ENCODE results near the gene ZDHHC3. TPM values are rescaled to one million over a fixed set of nuclear protein-coding genes. Genes with fewer than 3 reads are reported as not detected.
A peak's percentile ranks its signal among the peaks of the same experiment; 100 is the strongest.

ZDHHC3 gene
- total RNA-seq, 1 experiment from 2014 or later = 27.4 TPM

DNA sequence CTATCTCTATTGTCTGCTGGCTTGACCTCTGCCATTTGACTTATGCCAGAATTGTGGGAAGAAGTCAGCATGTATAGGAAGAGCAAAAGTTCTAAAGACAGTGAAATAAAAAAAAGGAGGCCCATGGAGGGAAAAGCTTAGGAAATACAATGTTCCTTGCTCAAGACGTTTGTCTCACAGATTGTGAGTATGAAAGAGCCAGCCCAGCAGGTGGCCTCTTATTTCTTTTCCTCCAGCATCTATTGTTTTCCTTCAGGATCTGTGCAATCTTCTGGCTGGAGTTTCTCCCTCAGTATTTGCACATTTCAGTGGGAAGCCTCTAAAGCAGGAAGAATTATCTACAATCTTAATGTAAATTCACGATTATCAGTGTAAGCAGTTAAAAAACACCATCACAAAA, 43.7 kb downstream of the ZDHHC3 start:
- no peak for DNase-seq (ENCODE audit: extremely low read depth, low read depth)

- no peak for DNase-seq (ENCODE audit: extremely low read depth, low read depth)
Observed at GRCh38 chr3:44931791-44932190, 44.2 kb downstream of the ZDHHC3 start.

DNA sequence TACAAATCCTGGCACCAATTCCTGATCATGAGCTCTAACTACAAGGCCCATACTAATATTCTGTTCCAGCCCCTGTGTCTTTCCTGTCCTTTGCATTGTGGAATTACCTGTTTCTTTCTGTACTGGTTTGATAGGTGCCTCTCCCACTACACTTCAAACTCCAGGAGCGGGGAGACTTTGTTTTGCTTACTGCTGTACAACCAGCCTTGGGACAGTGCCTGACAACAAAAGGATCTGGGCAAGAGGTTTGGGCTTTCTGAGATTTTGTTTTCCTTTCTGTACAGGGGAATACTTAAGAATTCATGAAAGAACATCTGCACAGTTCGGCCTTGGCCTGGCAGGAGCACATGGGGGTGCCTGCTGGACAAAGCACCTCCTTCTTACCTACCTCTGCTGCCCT, 45.1 kb downstream of the ZDHHC3 start:
- no peak for DNase-seq (ENCODE audit: extremely low read depth, low read depth)

GRCh38 chr3:44929782-44930181, 46.2 kb downstream of the ZDHHC3 start:
- DNase-seq (ENCODE audit: extremely low read depth, low read depth) = no peak

GRCh38 chr3:44927371-44927770, 48.6 kb downstream of the ZDHHC3 start:
- DNase-seq (ENCODE audit: extremely low read depth, low read depth) = no peak

DNA sequence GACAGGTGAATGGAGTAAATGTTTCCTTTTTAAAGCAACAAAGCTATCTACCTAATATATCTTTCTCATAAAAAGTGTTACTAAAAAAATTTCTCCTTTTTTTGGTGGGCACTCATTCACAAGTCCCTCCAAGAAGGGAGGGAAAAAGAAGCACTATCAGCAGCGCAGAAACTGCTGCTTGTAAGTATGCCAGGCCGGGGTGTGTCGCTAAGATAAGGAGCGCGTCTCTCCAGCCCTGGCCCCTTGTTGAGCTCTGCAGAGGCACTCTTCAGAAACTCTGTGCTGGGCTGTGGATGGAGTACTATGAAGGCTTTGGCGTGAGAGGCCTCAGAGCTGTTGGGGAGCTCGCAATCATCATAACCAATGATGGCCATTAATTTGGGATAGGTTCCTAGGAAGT, 49.1 kb downstream of the ZDHHC3 start:
- no peak for DNase-seq (ENCODE audit: extremely low read depth, low read depth)

DNA sequence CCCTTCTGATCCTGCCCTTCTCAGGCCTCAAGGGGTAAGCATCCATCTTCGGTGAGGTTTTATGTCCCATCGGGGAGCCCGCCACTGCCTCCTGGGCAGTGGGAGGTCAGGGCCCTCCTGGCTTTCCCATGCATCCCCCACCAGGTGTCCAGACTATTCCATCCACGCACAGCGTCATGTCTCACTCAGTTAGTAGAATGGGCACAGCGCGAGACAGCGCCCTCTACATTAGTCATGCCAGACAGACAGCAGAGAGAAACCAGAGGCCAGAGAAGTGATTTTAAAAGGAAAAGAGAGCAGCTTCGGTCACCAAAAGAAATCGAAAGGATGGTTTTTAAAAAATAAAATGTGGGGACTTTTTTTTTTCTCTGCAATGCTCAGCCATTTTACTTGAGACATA, 49.8 kb downstream of the ZDHHC3 start:
- no peak for DNase-seq (ENCODE audit: extremely low read depth, low read depth)

DNA sequence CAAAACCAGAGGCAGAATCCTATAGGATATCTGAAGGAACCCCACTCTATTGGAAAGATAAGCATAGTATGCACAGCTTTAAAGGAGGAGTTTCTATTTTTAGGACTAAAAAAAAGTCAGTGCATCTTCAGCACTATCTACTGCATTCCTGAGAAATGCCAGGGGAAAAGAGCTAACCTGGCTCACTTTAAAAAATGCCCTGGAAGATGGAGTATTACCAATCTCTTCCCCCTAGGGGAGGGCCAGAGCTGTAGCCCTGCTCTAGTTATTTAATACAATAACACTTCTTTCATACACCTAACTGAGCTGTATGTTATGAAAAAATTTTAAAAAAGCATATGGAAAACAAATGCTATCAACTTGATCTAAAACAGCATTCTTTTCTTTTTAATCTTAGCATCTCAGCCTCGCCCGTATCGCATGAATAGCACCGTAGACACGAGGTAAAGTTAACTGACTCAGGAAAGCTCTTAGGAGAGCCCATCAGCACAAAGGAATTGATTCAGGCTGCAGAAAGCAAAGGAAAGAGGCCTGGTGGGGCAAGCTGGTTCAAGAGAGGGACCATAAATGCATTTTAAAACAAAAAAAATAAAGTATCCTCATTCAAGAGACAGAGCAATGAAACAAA, 51.4 kb downstream of the ZDHHC3 start:
- DNase-seq (ENCODE audit: extremely low read depth, low read depth) = no peak

DNA sequence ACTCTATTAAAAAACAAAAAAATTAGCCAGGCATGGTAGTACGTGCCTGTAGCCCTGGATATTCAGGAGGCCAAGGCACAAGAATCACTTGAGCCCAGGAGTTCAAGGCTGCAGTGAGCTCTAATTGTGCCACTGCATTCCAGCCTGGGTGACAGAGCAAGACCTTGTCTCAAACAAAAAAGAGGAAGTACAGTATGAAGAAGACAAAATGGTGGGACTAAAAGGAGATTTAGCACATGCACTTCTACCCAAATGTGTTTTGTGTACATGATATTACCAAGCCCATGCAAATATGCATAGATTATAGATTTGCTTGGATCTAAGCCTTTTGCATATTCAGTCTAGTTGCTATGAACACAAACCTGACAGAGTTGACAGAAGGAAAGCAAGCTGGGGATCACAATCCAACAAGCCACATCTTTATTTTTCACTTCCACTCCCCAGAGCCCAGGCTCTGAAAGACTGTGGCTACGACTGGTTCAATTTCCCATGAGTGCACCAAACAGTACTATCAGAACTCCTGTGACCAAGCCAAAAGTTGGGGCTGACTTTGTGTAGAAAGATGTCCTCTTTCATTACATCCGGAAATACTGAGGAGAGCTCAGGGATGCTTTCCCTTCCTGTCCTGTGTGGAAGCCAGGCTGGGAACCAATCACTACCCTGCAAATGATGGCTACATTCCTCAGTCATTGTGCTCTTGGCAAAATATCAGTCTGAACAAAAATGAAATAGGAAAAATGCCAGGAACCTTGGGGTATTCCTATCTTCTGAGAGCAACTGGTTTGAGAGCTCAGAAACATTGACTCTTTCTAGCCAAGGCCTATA, 52.1 kb downstream of the ZDHHC3 start:
- DNase-seq (ENCODE audit: extremely low read depth, low read depth) = no peak

GRCh38 chr3:44920081-44920480, 55.9 kb downstream of the ZDHHC3 start:
- DNase-seq (ENCODE audit: extremely low read depth, low read depth) = no peak

DNA sequence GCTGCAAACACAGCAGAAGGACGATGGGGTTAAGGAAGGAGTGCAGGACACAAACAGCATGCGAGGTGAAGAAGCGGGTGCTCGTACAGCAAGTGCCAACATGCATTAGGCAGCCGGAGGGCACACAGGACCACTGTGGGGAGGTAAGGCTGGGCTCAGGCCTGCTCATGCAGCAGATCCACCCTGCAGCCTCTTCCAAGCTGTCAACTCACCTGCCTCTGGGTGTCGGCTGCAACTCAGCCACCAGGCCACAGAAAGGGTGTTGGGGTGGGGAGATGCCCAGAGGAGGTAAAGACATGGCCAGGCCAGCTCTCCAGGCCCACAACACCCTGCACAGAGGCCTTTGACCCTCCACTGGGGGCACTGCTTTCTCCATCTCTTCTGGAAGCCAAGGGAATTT, 57.4 kb downstream of the ZDHHC3 start:
- DNase-seq (ENCODE audit: extremely low read depth, low read depth) = no peak

DNA sequence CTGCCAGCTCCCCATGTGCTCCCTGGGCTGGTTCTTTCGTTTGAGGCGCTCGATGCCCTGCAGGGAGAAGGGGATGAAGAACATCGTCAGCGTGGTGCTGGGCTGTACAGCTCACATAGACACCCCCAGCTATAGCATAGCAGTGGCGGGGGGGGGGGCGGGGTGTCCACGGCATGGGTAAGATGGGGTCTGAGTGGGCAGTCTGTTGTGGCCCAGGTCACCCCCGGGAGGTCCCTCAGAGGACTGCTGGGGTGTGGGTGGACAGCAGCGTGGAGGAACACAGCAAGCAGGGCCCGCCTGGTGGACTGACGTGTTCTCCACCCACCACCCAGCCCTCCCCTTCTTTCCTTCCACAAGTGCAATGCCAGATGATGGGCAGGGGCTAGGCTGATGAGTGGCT, 57.9 kb downstream of the ZDHHC3 start:
- DNase-seq (ENCODE audit: extremely low read depth, low read depth) = no peak

- no peak for DNase-seq (ENCODE audit: extremely low read depth, low read depth)
Observed at GRCh38 chr3:44915702-44916438, 60.1 kb downstream of the ZDHHC3 start.

GRCh38 chr3:44914936-44915335, 61.0 kb downstream of the ZDHHC3 start:
- no peak for DNase-seq (ENCODE audit: extremely low read depth, low read depth)

DNA sequence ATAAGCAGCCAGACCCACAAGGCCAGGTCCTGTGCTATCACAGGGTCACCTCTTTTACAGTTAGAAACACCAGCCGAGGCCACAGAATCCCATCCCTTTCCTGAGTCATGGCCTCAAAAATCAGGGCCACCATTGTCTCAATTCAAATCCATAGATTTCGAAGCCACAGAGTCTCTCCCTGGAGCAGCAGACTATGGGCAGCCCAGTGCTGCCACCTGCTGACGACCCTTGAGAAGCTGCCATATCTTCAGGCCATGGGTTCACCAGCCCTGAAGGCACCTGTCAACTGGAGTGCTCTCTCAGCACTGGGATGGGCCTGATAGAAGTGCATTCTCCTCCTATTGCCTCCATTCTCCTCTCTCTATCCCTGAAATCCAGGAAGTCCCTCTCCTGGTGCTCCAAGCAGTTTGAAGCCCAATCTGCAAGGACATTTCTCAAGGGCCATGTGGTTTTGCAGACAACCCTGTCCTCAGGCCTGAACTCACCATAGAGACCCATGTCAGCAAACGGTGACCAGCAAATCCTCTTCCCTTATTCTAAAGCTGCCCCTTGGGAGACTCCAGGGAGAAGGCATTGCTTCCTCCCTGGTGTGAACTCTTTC, 62.0 kb downstream of the ZDHHC3 start:
- peak; percentile 44 for DNase-seq (ENCODE audit: extremely low read depth, low read depth)

DNA sequence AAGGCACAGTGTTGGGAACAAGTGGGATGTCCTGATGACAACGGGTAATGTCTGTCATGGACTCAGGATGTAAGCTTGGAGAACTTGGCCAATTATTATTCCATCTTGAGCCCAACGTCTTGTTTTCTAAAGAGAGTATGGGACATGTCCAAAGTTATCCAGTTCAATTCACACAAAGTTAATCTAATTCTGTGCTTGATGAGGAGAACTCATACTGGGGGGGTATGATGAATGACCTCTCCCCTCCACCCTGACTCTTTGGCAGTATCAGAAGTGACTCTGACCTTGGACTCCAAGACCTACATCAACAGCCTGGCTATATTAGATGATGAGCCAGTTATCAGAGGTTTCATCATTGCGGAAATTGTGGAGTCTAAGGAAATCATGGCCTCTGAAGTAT, 65.3 kb downstream of the ZDHHC3 start:
- no peak for DNase-seq (ENCODE audit: extremely low read depth, low read depth)

DNA sequence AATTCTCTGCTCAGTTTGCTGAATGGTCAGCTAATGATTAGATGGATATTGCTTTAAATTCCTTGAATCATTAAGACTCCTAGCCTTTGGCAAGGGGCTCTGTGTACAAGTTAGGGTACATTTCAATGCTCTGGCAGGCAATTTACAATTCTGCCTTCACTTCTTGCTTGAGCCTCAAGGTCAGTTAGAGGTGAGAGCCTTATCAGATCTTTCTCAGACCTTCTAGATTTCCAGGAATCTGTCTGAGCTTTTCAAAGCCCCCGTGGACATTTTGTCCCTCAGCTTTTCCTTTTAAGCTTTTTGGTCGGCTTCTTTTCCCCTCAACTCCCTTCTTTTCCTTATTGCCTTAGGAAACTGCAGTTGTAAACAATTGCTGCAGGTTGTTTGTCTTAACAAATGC, 66.9 kb downstream of the ZDHHC3 start:
- DNase-seq (ENCODE audit: extremely low read depth, low read depth) = no peak

DNA sequence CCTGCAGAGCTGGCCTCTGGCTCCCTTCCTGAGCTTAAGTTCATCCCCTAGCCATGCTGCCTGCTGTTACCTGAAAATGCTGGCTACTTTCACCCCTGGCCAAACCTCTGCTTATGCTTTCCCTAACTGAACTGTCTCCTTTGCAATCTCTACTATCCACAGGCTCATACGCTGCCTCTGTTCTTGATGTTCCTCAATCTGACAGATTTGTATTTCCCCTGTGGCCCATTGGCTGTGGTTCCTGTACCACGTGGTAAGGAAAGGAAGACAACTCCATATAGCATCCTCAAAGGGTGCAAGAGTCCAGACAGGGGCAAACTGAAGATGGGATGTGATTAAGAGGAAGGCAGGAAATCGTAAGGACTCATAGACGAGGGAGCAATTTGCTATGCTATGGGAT, 68.4 kb downstream of the ZDHHC3 start:
- DNase-seq (ENCODE audit: extremely low read depth, low read depth) = no peak

DNA sequence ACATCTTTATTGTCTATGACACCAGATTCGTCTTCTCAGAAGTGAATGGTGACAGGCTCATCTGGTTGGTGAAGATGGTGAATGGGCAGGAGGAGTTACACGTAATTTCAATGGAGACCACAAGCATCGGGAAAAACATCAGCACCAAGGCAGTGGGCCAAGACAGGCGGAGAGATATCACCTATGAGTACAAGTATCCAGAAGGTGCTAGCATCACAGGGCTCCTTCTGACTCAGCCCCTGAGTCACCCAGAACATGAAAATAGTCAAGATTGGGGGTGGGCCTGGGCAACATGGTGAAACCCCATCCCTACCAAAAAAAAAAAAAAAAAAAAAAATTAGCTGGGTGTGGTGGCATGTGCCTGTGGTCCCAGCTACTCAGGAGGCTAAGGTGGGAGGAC, 69.0 kb downstream of the ZDHHC3 start:
- DNase-seq (ENCODE audit: extremely low read depth, low read depth) = no peak

DNA sequence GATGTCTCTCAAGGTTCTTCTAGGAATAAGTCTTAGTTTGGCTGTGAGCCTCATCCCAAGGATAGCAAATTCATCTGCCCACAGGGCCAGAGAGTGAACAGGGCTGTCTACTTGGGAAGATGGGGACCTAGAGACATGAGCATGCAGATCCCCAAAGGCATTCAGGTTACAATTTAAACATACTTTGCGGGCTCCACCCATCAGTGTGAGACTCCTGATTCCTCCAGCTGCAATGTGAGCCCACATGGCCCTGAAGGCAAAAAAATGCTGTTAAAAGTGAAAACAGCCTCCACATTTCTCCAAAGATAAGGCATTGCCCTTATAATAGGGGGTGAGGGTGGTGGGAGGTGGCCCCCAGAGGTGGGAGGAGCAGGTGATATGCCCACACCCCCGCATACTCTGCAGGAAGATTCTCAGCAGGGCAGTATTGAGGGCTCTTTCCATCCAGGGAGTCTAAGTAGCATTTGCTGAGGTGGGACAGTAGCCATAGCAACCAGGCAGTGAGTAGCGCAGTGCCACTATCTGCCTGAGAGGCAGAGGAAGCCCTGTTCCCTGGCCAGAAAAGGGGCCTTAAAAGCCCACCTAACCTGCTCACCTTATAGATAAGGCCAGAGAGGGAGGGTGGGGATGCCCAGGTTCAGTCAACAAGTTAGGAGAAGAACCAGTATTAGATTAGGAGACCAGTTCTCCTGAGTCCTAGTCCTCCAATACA, 70.4 kb downstream of the ZDHHC3 start:
- DNase-seq (ENCODE audit: extremely low read depth, low read depth) = no peak

- DNase-seq (ENCODE audit: extremely low read depth, low read depth) = no peak
Observed at GRCh38 chr3:44903751-44904150, 72.2 kb downstream of the ZDHHC3 start.
